HL-60 (cell line): ENCODE measurements around the gene SENP5.

ENCODE experiments used
- GABPA ChIP-seq: IDR thresholded peaks from 2 replicates; pipeline ENCODE4 v1.6.1; 2012; ENCODE audit warnings: low read depth
- POLR2AphosphoS5 ChIP-seq: IDR thresholded peaks from 2 replicates; pipeline ENCODE4 v1.6.1; 2012; ENCODE audit warnings: low read depth
- SPI1 ChIP-seq: IDR thresholded peaks from 2 replicates; pipeline ENCODE4 v1.6.1; 2012; ENCODE audit warnings: low read depth, mild to moderate bottlenecking, borderline replicate concordance
- TF ChIP-seq, protein P1 (sequence below): IDR thresholded peaks from one replicate; pipeline ENCODE4 v1.5.1; 2011; ENCODE audit warnings: low read length, control low read depth, inconsistent platforms; ENCODE audit not compliant: insufficient read depth
- TF ChIP-seq, protein P2 (sequence below): IDR thresholded peaks from 2 replicates; pipeline ENCODE4 v1.6.1; 2012; ENCODE audit warnings: low read depth; ENCODE audit not compliant: insufficient replicate concordance

DNA sequence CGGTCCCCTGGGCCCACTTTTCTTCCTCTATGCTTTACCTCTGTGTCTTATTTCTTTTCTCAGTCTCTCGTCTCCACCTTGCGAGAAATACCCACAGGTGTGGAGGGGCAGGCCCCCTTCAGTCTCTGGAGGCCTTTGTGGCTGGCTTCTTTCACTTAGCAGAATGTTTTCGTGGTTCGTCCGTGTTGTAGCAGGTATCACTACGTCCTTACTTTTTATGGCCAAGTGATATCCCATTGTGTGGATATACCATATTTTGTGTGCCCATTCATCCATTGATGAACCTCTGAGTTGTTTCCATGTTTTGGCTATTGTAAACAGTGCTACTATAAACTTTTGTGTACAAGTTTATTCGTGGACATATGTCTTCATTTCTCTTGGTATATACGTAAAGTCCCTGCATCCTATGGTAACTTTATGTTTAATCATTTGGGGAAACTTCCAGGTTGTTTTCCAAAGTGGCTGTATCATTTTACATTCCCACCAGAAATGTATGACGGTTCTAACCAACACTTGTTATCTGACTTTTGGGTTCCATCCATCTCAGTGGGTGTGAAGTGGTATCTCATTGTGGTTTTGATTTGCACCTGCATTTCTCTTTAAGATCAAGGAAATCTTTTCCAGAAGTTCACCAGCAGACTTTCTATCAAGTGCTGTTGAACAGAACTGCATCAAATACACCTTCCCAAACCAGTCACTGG is 95.4 kb downstream of the SENP5 start:
- TF ChIP-seq, protein P1, sequence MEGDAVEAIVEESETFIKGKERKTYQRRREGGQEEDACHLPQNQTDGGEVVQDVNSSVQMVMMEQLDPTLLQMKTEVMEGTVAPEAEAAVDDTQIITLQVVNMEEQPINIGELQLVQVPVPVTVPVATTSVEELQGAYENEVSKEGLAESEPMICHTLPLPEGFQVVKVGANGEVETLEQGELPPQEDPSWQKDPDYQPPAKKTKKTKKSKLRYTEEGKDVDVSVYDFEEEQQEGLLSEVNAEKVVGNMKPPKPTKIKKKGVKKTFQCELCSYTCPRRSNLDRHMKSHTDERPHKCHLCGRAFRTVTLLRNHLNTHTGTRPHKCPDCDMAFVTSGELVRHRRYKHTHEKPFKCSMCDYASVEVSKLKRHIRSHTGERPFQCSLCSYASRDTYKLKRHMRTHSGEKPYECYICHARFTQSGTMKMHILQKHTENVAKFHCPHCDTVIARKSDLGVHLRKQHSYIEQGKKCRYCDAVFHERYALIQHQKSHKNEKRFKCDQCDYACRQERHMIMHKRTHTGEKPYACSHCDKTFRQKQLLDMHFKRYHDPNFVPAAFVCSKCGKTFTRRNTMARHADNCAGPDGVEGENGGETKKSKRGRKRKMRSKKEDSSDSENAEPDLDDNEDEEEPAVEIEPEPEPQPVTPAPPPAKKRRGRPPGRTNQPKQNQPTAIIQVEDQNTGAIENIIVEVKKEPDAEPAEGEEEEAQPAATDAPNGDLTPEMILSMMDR, result no peak
- TF ChIP-seq, protein P2, sequence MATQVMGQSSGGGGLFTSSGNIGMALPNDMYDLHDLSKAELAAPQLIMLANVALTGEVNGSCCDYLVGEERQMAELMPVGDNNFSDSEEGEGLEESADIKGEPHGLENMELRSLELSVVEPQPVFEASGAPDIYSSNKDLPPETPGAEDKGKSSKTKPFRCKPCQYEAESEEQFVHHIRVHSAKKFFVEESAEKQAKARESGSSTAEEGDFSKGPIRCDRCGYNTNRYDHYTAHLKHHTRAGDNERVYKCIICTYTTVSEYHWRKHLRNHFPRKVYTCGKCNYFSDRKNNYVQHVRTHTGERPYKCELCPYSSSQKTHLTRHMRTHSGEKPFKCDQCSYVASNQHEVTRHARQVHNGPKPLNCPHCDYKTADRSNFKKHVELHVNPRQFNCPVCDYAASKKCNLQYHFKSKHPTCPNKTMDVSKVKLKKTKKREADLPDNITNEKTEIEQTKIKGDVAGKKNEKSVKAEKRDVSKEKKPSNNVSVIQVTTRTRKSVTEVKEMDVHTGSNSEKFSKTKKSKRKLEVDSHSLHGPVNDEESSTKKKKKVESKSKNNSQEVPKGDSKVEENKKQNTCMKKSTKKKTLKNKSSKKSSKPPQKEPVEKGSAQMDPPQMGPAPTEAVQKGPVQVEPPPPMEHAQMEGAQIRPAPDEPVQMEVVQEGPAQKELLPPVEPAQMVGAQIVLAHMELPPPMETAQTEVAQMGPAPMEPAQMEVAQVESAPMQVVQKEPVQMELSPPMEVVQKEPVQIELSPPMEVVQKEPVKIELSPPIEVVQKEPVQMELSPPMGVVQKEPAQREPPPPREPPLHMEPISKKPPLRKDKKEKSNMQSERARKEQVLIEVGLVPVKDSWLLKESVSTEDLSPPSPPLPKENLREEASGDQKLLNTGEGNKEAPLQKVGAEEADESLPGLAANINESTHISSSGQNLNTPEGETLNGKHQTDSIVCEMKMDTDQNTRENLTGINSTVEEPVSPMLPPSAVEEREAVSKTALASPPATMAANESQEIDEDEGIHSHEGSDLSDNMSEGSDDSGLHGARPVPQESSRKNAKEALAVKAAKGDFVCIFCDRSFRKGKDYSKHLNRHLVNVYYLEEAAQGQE, result no peak
- no peak for TF ChIP-seq GABPA
- no peak for TF ChIP-seq POLR2AphosphoS5
- no peak for TF ChIP-seq SPI1
